Right lobe of liver (tissue), 6 donors: ENCODE data around the gene SPATS2L. TPM values are rescaled to one million over a fixed set of nuclear protein-coding genes. Genes with fewer than 3 reads are reported as not detected.
A peak's percentile ranks its signal among the peaks of the same experiment; 100 is the strongest.

ENCODE experiments used
- ATAC-seq, 4 donors: fragments of 200-7000 bp; cut with Tn5 transposase; one replicate each; pipeline ENCODE4 v1.9.1; 2020; ENCODE audit warnings: mild to moderate bottlenecking in 4 of 4, moderate library complexity in 4 of 4
- DNase-seq, 3 donors: peaks; one replicate each; pipeline ENCODE4 v3.0.0-alpha.2; 2020
- H3K27ac ChIP-seq, 3 donors: fragments of 200-600 bp; one replicate each; pipeline ENCODE4 v1.8.0; 2022
- H3K27me3 ChIP-seq, 2 donors: fragments of 200-600 bp; one replicate each; pipeline ENCODE4 v1.8.0; 2022
- H3K36me3 ChIP-seq, 4 donors: fragments of 200-600 bp; sonication (generic) in 1 of 4; one replicate each; pipeline versions ENCODE4 v1.5.1 to v1.8.0; 2017 to 2022; ENCODE audit warnings: control low read depth in 1 of 4
- H3K4me1 ChIP-seq, 4 donors: fragments of 200-600 bp; sonication (generic) in 1 of 4; one replicate each; pipeline versions ENCODE4 v1.5.1 to v1.8.0; 2017 to 2022; ENCODE audit warnings: control low read depth in 1 of 4
- H3K4me3 ChIP-seq, 3 donors: fragments of 200-600 bp; one replicate each; pipeline ENCODE4 v1.8.0; 2022
- H3K9me3 ChIP-seq, 4 donors: fragments of 200-600 bp; sonication (generic) in 1 of 4; one replicate each; pipeline versions ENCODE4 v1.5.1 to v1.8.0; 2017 to 2022; ENCODE audit warnings: control low read depth in 1 of 4
- CTCF ChIP-seq, 4 donors: fragments of 200-600 bp in 3 of 4; fragments of 450-650 bp in 1 of 4; IDR thresholded peaks; one replicate each; pipeline versions ENCODE4 v1.5.1 to v1.8.0; 2016 to 2022; ENCODE audit warnings: antibody characterized with exemption in 4 of 4, mild to moderate bottlenecking in 2 of 4
- POLR2A ChIP-seq: fragments of 450-650 bp; IDR thresholded peaks from one replicate; pipeline ENCODE4 v1.6.1; 2017; ENCODE audit warnings: antibody characterized with exemption, mild to moderate bottlenecking
- WGBS: methylation state at CpG from one replicate; pipeline ENCODE4 v1.1.6; 2018; ENCODE audit warnings: low coverage, low lambda C conversion rate; ENCODE audit not compliant: insufficient coverage; ENCODE audit errors: missing lambda C conversion rate; 5-methylcytosine and 5-hydroxymethylcytosine counted together
- intact Hi-C, 2 donors: fragments of 100-400 bp; cut with DNase I; formaldehyde crosslinking; loops; one replicate each; pipeline versions ENCODE4 v1.11.2 to v1.14.1; 2022
- total RNA-seq, 6 experiments: library from RNA; depleted of rRNA in 2 of 6; stranded (reverse); fragments of >200 nt in 2 of 6; fragmentation: NEBNext Ultra II Directional in 3 of 6; extraction: Animal tissue kit (Norgen Biotek cat#: 25700) in 3 of 6; gene quantifications; one replicate each; pipeline versions ENCODE4 v1.1.0 to v1.2.4, GENCODE V29; 2016 to 2023
- donor health status: DM: no; HTN: yes; CAD: no.
- donor health status: DM: no; HTN: no; CAD: no.
- donor health status: DM: no; HTN: no; CAD: no.
- donor health status: DM: no; HTN: yes; CAD: no.
- donor health status: DM: no; HTN: yes; CAD: no.

Gene SPATS2L
- total RNA-seq, 6 experiments from 2014 or later, result 60.7 to 109 (median 72.9) TPM

- Histone ChIP-seq H3K9me3 (no peaks in the 10 kb centered on the region), H3K27me3 (no peaks in the 10 kb centered on the region), H3K36me3 (peaks cover 0 to 86% (median 39%) of the 10 kb centered on the region in 4 donors), H3K4me1 (no peaks in the 10 kb centered on the region), H3K4me3 (no peak overlapping the region), H3K27ac (no peak overlapping the region)
- intact Hi-C loops, result loop anchor here (5.0 to 10.0 kb wide), 2 partner anchors 490 to 497 kb away; no protein-coding TSS in a partner anchor
- TF ChIP-seq POLR2A, result no peak
- no peak for TF ChIP-seq CTCF (IDR thresholded peaks at IDR 0.05)
- 93% methylated on average over 5 of the region's 8 CpGs for WGBS
- ATAC-seq (no peak), DNase-seq (no peak)
Measured at GRCh38 chr2:200471928-200472645, 165.6 kb downstream of the SPATS2L start.

GRCh38 chr2:200472853-200473464 is 166.5 kb downstream of the SPATS2L start:
- Histone ChIP-seq H3K4me1 (no peaks in the 10 kb centered on the region), H3K9me3 (no peaks in the 10 kb centered on the region), H3K27me3 (no peaks in the 10 kb centered on the region), H3K4me3 (no peak overlapping the region), H3K27ac (peak overlapping the region in 1 of 3 donors; percentile 24), H3K36me3 (peaks cover 0 to 86% (median 40%) of the 10 kb centered on the region in 4 donors)
- intact Hi-C loops, result loop anchor here (5.0 to 10.0 kb wide), 2 partner anchors 491 to 498 kb away; no protein-coding TSS in a partner anchor
- peak in 1 of 3 donors; percentile 64 for DNase-seq
- TF ChIP-seq POLR2A, result no peak
- ATAC-seq, result peak; percentile 53 to 90 (median 60)
- 78% methylated on average over 7 of the region's 14 CpGs for WGBS

GRCh38 chr2:200475795-200476194 is 169.3 kb downstream of the SPATS2L start:
- Histone ChIP-seq H3K4me1 (no peaks in the 10 kb centered on the region), H3K4me3 (no peak overlapping the region), H3K27ac (no peak overlapping the region), H3K9me3 (no peaks in the 10 kb centered on the region), H3K27me3 (no peaks in the 10 kb centered on the region), H3K36me3 (peaks cover 0 to 71% (median 36%) of the 10 kb centered on the region in 4 donors)
- ATAC-seq (no peak), DNase-seq (no peak)
- TF ChIP-seq CTCF (IDR thresholded peaks at IDR 0.05), result no peak
- no peak for TF ChIP-seq POLR2A
- intact Hi-C loops, result loop anchor here in 1 of 2 donors (10.0 kb wide), 1 partner anchor 501 kb away; no protein-coding TSS in a partner anchor
- WGBS, result 70% methylated on average over 3 of the region's 4 CpGs

- Histone ChIP-seq H3K9me3 (no peaks in the 10 kb centered on the region), H3K27ac (no peak overlapping the region), H3K4me1 (no peaks in the 10 kb centered on the region), H3K36me3 (peaks cover 0 to 62% (median 32%) of the 10 kb centered on the region in 4 donors), H3K27me3 (no peaks in the 10 kb centered on the region), H3K4me3 (no peak overlapping the region)
- intact Hi-C loops, result loop anchor here in 1 of 2 donors (10.0 kb wide), 1 partner anchor 502 kb away; no protein-coding TSS in a partner anchor
- no peak for TF ChIP-seq CTCF (IDR thresholded peaks at IDR 0.05)
- TF ChIP-seq POLR2A, result no peak
- no peak for ATAC-seq
- no peak for DNase-seq
- whole genome bisulfite sequencing, result 79% methylated on average over 6 of the region's 8 CpGs
Measured at GRCh38 chr2:200476836-200477235, 170.3 kb downstream of the SPATS2L start.
